ENCODE data around the gene PSRC1. TPM values are rescaled to one million over a fixed set of nuclear protein-coding genes. Genes with fewer than 3 reads are reported as not detected.

PSRC1 gene
- 17.3 to 26.9 TPM (median 24.6 TPM) in 5 replicates for total RNA-seq (2022; extraction: Qiagen RNA extraction; ENCODE audit: low read depth)

GRCh38 chr1:109282952-109283747 lies at the start of gene PSRC1:
TSS of gene PSRC1 (minus strand) at chr1:109283145.

GRCh38 chr1:109306832-109307273 lies 23.9 kb upstream of the PSRC1 start, which contains the start of gene MYBPHL:
TSS of gene MYBPHL (minus strand) at chr1:109307011. CDS start at chr1:109306991, 20 bp downstream.

GRCh38 chr1:109248797-109249629 lies 33.9 kb downstream of the PSRC1 start, which contains the start of gene CELSR2:
TSS of gene CELSR2 (plus strand) at chr1:109249539. CDS start at chr1:109250080, 541 bp downstream.

Other genes starting within 250 kb of the PSRC1 start
- gene WDR47, start 241.0 kb downstream of the PSRC1 start, total RNA-seq (2022; extraction: Qiagen RNA extraction; ENCODE audit: low read depth): 4.4 to 7.2 TPM (median 7.1 TPM) in 5 replicates
- gene TAF13, start 207.1 kb downstream of the PSRC1 start, total RNA-seq (2022; extraction: Qiagen RNA extraction; ENCODE audit: low read depth): 16.1 to 39.7 TPM (median 28.1 TPM) in 5 replicates
- 8.1 to 11.7 TPM (median 10.0 TPM) in 5 replicates for gene TMEM167B, start 192.4 kb downstream of the PSRC1 start, total RNA-seq (2022; extraction: Qiagen RNA extraction; ENCODE audit: low read depth)
- gene ELAPOR1, start 169.0 kb downstream of the PSRC1 start, total RNA-seq (2022; extraction: Qiagen RNA extraction; ENCODE audit: low read depth): 0.37 to 1.5 TPM (median 0.51 TPM) in 5 replicates
- 93.6 to 105 TPM (median 99.7 TPM) in 5 replicates for gene SARS1, start 69.2 kb downstream of the PSRC1 start, total RNA-seq (2022; extraction: Qiagen RNA extraction; ENCODE audit: low read depth)
- gene CELSR2, start 33.6 kb downstream of the PSRC1 start, total RNA-seq (2022; extraction: Qiagen RNA extraction; ENCODE audit: low read depth): 3.6 to 5.9 TPM (median 5.2 TPM) in 5 replicates
- gene MYBPHL, start 23.9 kb upstream of the PSRC1 start, total RNA-seq (2022; extraction: Qiagen RNA extraction; ENCODE audit: low read depth): not detected in 5 replicates
- 3.0 to 4.8 TPM (median 3.8 TPM) in 5 replicates for gene SORT1, start 114.8 kb upstream of the PSRC1 start, total RNA-seq (2022; extraction: Qiagen RNA extraction; ENCODE audit: low read depth)
- gene PSMA5, start 143.3 kb upstream of the PSRC1 start, total RNA-seq (2022; extraction: Qiagen RNA extraction; ENCODE audit: low read depth): 102 to 125 TPM (median 116 TPM) in 5 replicates
- 0.06 to 0.13 TPM (median 0.10 TPM) in 4 of 5 replicates, not detected in the other for gene SYPL2, start 183.4 kb upstream of the PSRC1 start, total RNA-seq (2022; extraction: Qiagen RNA extraction; ENCODE audit: low read depth)
- 1.6 to 2.8 TPM (median 2.3 TPM) in 5 replicates for gene ATXN7L2, start 200.8 kb upstream of the PSRC1 start, total RNA-seq (2022; extraction: Qiagen RNA extraction; ENCODE audit: low read depth)
- 3.5 to 5.0 TPM (median 4.4 TPM) in 5 replicates for gene CYB561D1, start 210.9 kb upstream of the PSRC1 start, total RNA-seq (2022; extraction: Qiagen RNA extraction; ENCODE audit: low read depth)
- gene AMIGO1, start 226.6 kb upstream of the PSRC1 start, total RNA-seq (2022; extraction: Qiagen RNA extraction; ENCODE audit: low read depth): 1.1 to 1.4 TPM (median 1.2 TPM) in 5 replicates

Data from A549 treated with RU486 at 1 μM for 4 hours (cell line).